NCI-H2171 (cell line): ENCODE data around the gene SNAP29.
"Not testable (repeated sequence)": the region's sequence is repeated elsewhere in the genome, so short reads cannot be mapped to it uniquely, and the experiment has no call there.

Experiments used
- DNase-seq: peaks from one replicate; lab custom pipeline; 2025; lab: John Stamatoyannopoulos, UW

SNAP29 gene

GRCh38 chr22:20858615-20859416, at the start of gene SNAP29, which contains the start of gene PI4KA:
SNAP29 (plus strand) TSS chr22:20859007; CDS start chr22:20859111, 104 bp downstream.
PI4KA (minus strand) TSS chr22:20858811; CDS start chr22:20858725, 86 bp downstream.
- DNase-seq, result peak; percentile 96

GRCh38 chr22:20809538-20810185, 49.1 kb upstream of the SNAP29 start:
- no peak for DNase-seq

- no peak for DNase-seq
These were observed 48.2 kb upstream of the SNAP29 start for GRCh38 chr22:20810645-20811044.

GRCh38 chr22:20811171-20811570, 47.6 kb upstream of the SNAP29 start:
- DNase-seq, result no peak

GRCh38 chr22:20811971-20812660, 46.7 kb upstream of the SNAP29 start:
- DNase-seq, result no peak

- DNase-seq, result no peak
These were observed 45.8 kb upstream of the SNAP29 start for GRCh38 chr22:20813056-20813455.

- no peak for DNase-seq
These were observed 44.5 kb upstream of the SNAP29 start for GRCh38 chr22:20814221-20814808.

GRCh38 chr22:20815477-20816050, 43.2 kb upstream of the SNAP29 start:
- no peak for DNase-seq

- DNase-seq, result no peak
These were observed 42.2 kb upstream of the SNAP29 start for GRCh38 chr22:20816559-20816958.

- DNase-seq, result no peak
These were observed 40.3 kb upstream of the SNAP29 start for GRCh38 chr22:20818471-20818870.

- DNase-seq, result no peak
These were observed 39.3 kb upstream of the SNAP29 start for GRCh38 chr22:20819471-20819870.

- DNase-seq, result not testable (repeated sequence)
These were observed 37.0 kb upstream of the SNAP29 start for GRCh38 chr22:20821717-20822239.

GRCh38 chr22:20822240-20822639, 36.6 kb upstream of the SNAP29 start:
- DNase-seq, result no peak

- DNase-seq, result no peak
These were observed 35.5 kb upstream of the SNAP29 start for GRCh38 chr22:20823264-20823663.

GRCh38 chr22:20825216-20825615, 33.6 kb upstream of the SNAP29 start:
- DNase-seq, result not testable (repeated sequence)

- no peak for DNase-seq
These were observed 33.2 kb upstream of the SNAP29 start for GRCh38 chr22:20825624-20826023.

GRCh38 chr22:20826373-20827152, 32.2 kb upstream of the SNAP29 start:
- DNase-seq, result not testable (repeated sequence)

GRCh38 chr22:20829491-20830134, 29.2 kb upstream of the SNAP29 start:
- no peak for DNase-seq

- no peak for DNase-seq
These were observed 25.6 kb upstream of the SNAP29 start for GRCh38 chr22:20833225-20833665.

GRCh38 chr22:20834206-20834605, 24.6 kb upstream of the SNAP29 start:
- DNase-seq, result no peak
